AG10803 (cell line): Measurements from ENCODE around the gene RRP15.

ENCODE experiments used
- DNase-seq: peaks from one replicate; pipeline ENCODE4 v3.0.0; 2010; ENCODE audit warnings: low read depth
- H3K4me3 ChIP-seq: 2 replicates; pipeline ENCODE4 v1.5.1; 2011; ENCODE audit warnings: mild to moderate bottlenecking, low read length, control low read depth
- TF ChIP-seq, protein P1 (sequence below): conservative IDR thresholded peaks from 2 replicates; pipeline ENCODE4 v1.5.1; 2011; ENCODE audit warnings: mild to moderate bottlenecking, low read length, control low read depth, inconsistent platforms

The RRP15 gene

DNA sequence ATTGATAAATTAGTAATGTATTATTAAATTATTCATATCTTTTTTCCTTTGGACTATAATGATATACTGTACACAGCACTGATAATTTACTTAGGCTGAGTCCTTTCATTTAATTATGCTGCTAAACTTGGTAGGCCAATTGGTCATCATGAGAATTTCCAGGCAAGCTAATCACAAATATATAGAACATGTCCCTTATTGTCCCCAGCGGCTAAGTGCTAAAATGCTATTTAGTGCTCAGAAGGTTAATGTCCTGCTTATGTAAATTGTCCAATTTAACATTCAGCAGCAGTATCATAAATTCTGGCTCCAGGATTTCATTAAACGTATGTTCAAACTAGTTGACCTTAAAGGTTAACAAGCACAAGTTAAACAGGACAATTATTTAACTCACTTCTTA is 30.0 kb upstream of the RRP15 start:
- DNase-seq, result no peak
- TF ChIP-seq, protein P1, sequence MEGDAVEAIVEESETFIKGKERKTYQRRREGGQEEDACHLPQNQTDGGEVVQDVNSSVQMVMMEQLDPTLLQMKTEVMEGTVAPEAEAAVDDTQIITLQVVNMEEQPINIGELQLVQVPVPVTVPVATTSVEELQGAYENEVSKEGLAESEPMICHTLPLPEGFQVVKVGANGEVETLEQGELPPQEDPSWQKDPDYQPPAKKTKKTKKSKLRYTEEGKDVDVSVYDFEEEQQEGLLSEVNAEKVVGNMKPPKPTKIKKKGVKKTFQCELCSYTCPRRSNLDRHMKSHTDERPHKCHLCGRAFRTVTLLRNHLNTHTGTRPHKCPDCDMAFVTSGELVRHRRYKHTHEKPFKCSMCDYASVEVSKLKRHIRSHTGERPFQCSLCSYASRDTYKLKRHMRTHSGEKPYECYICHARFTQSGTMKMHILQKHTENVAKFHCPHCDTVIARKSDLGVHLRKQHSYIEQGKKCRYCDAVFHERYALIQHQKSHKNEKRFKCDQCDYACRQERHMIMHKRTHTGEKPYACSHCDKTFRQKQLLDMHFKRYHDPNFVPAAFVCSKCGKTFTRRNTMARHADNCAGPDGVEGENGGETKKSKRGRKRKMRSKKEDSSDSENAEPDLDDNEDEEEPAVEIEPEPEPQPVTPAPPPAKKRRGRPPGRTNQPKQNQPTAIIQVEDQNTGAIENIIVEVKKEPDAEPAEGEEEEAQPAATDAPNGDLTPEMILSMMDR, result no peak
- no peak overlapping the region for H3K4me3 ChIP-seq

DNA sequence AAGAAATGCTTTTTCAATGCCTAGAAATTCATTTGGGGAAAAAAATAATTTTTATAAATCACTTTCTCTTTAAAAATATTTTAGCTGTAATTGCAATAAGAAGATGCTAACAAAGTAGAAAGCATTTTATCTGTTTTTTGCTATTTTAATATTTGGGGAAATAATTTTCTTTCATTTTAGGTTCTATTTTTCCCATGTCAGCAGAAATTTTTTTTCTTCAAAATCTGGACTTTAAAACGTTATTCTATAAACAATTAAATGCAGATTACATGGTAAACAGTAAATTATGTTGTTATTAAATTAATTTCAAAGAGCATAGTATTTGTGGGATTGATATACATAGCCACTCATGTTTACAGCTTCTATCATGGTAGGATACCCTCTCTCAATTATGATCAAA is 27.7 kb upstream of the RRP15 start:
- DNase-seq, result no peak
- no peak overlapping the region for H3K4me3 ChIP-seq
- TF ChIP-seq, protein P1, result no peak

DNA sequence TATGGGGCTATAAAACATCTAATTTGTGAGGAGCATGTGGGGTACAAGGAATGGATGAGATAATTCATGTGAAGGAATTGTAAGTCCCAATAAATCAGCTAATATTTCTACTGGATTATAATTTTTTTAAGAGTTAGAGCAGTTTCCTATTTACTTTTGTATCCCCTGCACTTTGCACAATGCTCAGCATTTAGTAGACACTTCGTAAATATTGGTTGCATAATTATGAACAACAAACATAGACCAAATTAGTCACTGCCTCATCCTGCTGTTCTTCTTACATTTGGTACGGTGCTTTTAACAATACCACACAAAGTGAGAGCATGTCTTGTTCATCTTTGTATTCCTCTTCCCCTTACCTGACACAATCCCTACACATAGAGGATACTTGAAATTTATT is 27.1 kb upstream of the RRP15 start:
- H3K4me3 ChIP-seq, result no peak overlapping the region
- no peak for DNase-seq
- TF ChIP-seq, protein P1, result no peak

DNA sequence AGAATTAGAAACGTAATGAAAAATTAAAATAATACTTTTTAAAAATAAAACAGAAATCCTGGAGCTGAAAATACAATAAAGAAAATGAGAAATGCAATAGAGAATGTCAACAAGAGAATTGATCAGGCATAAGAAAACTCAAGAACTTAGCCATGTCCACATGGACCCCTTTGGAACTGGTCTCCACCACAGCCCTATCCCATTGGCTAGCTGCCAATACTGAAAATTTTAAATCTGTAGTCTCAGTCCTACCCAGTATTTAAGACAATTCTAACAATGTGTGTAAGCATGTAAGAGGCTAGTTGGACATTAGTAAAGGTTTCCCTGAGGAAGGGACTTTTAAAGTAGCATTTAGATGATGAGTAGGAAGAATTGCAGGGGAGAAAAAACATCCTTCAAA is 25.8 kb upstream of the RRP15 start:
- DNase-seq, result no peak
- no peak overlapping the region for H3K4me3 ChIP-seq
- TF ChIP-seq, protein P1, result no peak

DNA sequence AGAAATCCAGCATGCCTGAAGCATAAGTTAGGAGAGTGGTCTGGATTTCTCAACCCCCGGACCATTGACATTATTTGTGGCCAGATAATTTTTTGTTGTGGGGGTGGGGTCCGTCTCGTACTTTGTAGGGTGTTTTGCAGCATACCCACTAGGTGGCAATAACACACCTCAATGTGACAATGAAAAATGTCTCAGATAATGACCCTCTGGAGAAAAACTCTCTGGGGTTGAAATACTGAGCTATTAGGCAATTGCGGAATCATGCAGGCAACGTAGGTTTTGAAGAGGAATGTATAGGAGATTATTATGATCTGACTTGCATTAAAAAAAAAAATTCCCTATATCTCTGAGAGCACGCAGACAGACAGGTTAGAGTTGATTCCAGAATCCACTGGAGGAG is 25.3 kb upstream of the RRP15 start:
- H3K4me3 ChIP-seq, result no peak overlapping the region
- TF ChIP-seq, protein P1, result no peak
- no peak for DNase-seq

DNA sequence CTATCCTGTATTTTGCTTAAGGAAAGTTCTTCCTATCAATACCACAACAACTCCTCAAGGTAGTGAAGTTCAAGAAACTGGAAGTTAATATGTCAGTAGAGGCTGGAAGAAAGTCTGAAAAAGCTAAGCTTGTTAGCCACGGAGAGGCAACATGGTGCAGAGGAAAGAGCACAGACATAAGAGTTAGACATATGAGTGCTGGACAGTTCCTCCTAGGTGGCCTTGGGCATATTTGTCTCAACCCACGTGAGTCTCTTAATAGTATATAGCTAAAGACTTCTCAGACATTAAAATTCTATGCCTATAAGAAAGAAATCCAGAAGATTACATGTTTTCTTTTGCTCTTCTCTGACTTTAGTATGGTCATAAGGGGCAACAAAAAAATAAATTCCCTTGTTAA is 22.8 kb upstream of the RRP15 start:
- TF ChIP-seq, protein P1, result no peak
- no peak overlapping the region for H3K4me3 ChIP-seq
- no peak for DNase-seq

DNA sequence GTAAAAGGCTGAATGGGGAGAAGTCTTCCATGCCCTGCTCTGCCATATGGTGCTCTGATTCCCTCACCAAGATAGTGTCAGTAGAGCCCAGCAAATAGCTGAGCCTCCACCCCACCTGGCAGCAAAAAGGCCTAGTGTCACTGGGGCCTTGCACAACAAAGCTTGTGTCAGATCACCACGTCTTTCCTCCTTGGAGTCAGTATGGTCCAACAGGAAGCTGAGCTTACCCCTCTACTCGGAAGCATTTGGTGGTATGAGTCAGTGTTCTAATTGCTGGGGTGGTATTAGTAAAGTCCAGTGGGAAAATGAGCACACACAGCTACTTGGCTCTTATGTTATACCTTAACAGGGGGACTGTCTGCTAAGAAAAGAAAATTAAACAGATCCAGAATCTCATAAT is 18.7 kb upstream of the RRP15 start:
- peak; percentile 10 for DNase-seq
- TF ChIP-seq, protein P1, result no peak
- no peak overlapping the region for H3K4me3 ChIP-seq
